Brain microvascular endothelial cell (primary cell): Measurements from ENCODE around the gene BBOF1.
"Not testable (repeated sequence)": the region's sequence is repeated elsewhere in the genome, so short reads cannot be mapped to it uniquely, and the experiment has no call there.

Source experiments
- DNase-seq: peaks from one replicate; pipeline ENCODE4 v3.0.0-alpha.2; 2020
- H3K27ac ChIP-seq: fragments of 250-450 bp; sonication (Bioruptor Pico); 2 replicates; pipeline ENCODE4 v1.5.1; 2020; ENCODE audit warnings: mild to moderate bottlenecking, moderate library complexity
- H3K27me3 ChIP-seq: fragments of 250-450 bp; sonication (Bioruptor Pico); replicated peaks from 2 replicates; pipeline ENCODE4 v1.5.1; 2020; ENCODE audit warnings: mild to moderate bottlenecking
- H3K36me3 ChIP-seq: fragments of 250-450 bp; sonication (Bioruptor Pico); replicated peaks from 2 replicates; pipeline ENCODE4 v1.5.1; 2020; ENCODE audit warnings: mild to moderate bottlenecking
- H3K4me3 ChIP-seq: 2 replicates; pipeline ENCODE4 v1.5.1; 2011; ENCODE audit warnings: low read depth, mild to moderate bottlenecking, control low read depth, low read length, moderate library complexity
- in situ Hi-C: cut with HindIII; loops from 2 replicates; pipeline ENCODE4 v1.10.0; 2017; ENCODE audit warnings: low sequenced_read_pairs, low pct_ligation_motif_present
- TF ChIP-seq, protein P1 (sequence below): IDR thresholded peaks from 2 replicates; pipeline ENCODE4 v1.5.1; 2011; ENCODE audit warnings: low read depth, mild to moderate bottlenecking, moderate library complexity, low read length, control low read depth, inconsistent platforms; ENCODE audit errors: missing control alignments

BBOF1 gene

GRCh38 chr14:74085828-74086227 lies 66.7 kb downstream of the BBOF1 start:
- Histone ChIP-seq H3K27ac (no peak overlapping the region), H3K36me3 (no peaks in the 10 kb centered on the region), H3K4me3 (peak overlapping the region; percentile 88), H3K27me3 (no peaks in the 10 kb centered on the region)
- in situ Hi-C loops = no loop called here
- TF ChIP-seq, protein P1, sequence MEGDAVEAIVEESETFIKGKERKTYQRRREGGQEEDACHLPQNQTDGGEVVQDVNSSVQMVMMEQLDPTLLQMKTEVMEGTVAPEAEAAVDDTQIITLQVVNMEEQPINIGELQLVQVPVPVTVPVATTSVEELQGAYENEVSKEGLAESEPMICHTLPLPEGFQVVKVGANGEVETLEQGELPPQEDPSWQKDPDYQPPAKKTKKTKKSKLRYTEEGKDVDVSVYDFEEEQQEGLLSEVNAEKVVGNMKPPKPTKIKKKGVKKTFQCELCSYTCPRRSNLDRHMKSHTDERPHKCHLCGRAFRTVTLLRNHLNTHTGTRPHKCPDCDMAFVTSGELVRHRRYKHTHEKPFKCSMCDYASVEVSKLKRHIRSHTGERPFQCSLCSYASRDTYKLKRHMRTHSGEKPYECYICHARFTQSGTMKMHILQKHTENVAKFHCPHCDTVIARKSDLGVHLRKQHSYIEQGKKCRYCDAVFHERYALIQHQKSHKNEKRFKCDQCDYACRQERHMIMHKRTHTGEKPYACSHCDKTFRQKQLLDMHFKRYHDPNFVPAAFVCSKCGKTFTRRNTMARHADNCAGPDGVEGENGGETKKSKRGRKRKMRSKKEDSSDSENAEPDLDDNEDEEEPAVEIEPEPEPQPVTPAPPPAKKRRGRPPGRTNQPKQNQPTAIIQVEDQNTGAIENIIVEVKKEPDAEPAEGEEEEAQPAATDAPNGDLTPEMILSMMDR = no peak
- DNase-seq = no peak

DNA sequence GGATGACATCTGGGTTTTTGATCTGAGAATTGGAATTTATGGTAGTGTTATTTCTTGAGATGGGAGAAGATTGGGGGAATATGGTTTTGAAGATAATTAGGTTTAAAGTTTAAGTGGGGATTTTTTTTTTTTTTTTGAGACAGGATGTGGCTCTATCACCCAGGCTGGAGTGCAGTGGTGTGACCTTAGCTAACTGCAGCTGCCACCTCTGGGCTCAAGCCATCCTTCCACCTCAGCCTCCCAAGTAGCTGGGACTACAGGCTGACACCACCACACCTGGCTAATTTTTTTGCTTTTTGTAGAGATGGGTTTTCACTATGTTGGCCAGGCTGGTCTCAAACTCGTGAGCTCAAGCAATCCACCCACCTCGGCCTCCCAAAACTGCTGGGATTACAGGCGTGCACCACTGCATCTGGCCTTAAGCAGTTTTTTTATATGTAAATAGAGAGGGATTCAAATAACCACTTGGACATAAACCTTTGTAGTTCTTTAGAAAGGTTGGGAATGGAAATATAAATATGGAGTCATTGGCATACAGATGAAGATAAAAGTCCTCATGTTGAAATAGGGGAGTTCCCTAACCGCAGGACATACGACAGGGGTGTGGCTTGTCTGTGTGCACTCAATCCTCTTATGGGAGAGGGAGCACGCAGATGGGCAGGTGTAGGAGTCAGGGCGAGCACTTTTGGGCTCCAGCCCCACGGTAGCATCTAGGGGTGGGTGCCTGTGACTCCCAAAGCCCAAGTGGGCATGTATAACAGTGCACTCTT lies 70.3 kb downstream of the BBOF1 start:
- DNase-seq = no peak

GRCh38 chr14:74105381-74105780 lies 86.2 kb downstream of the BBOF1 start:
- Histone ChIP-seq H3K27ac (no peak overlapping the region), H3K36me3 (no peaks in the 10 kb centered on the region), H3K4me3 (no peak overlapping the region), H3K27me3 (no peaks in the 10 kb centered on the region)
- DNase-seq = no peak
- TF ChIP-seq, protein P1 = no peak
- in situ Hi-C loops = no loop called here

More for the DNA sequence above, 70.3 kb downstream of the BBOF1 start:
- Histone ChIP-seq H3K27me3 (no peaks in the 10 kb centered on the region), H3K4me3 (no peak overlapping the region), H3K27ac (no peak overlapping the region), H3K36me3 (no peaks in the 10 kb centered on the region)
- in situ Hi-C loops = no loop called here
- TF ChIP-seq, protein P1 = no peak

GRCh38 chr14:74109369-74109768 lies 90.2 kb downstream of the BBOF1 start:
- no peak for DNase-seq
- H3K27me3 ChIP-seq = no peaks in the 10 kb centered on the region
- TF ChIP-seq, protein P1 = no peak
- no peak overlapping the region for H3K4me3 ChIP-seq
- H3K27ac ChIP-seq = no peak overlapping the region
- in situ Hi-C loops = no loop called here
- no peaks in the 10 kb centered on the region for H3K36me3 ChIP-seq

- in situ Hi-C loops, H3K27ac ChIP-seq, H3K4me3 ChIP-seq, H3K36me3 ChIP-seq, H3K27me3 ChIP-seq: not testable (repeated sequence)
- TF ChIP-seq, protein P1 = peak; percentile 47
- DNase-seq = peak; percentile 15
Observed at GRCh38 chr14:74111395-74112216, 92.5 kb downstream of the BBOF1 start.
